Measurements from ENCODE around the gene IGLL5. TPM values are rescaled to one million over a fixed set of nuclear protein-coding genes. Genes with fewer than 3 reads are reported as not detected.

IGLL5 gene
- total RNA-seq, 1 donor from 2014 or later = not detected

DNA sequence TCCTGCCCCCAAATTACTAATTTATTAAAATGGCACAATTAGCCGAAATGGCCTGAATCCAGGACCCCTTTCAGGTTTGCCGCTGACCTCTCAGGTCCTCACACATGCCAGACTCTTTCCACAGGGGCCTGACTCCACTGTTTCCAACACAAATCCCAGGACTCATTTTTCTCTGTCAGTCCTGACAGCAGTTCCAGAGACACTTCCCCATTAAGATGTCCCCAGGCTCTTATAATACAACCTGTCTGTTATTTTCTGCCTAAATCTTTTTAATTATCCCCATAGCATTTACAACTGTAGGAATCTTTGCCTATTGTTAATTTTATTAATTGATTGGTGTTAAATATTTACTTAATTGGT lies 9.4 kb upstream of the IGLL5 start:
- H3K4me1 Mint-ChIP-seq (ENCODE audit: low read depth, unreplicated experiment) = no peaks in the 10 kb centered on the region
- peaks cover 5% of the 10 kb centered on the region for H3K9me3 Mint-ChIP-seq (ENCODE audit: unreplicated experiment)
- Histone ChIP-seq H3K27me3 (ENCODE audit: insufficient read depth, low read length) (peaks cover 2% of the 10 kb centered on the region), H3K4me2 (ENCODE audit: low read length) (no peak overlapping the region), H2AFZ (ENCODE audit: low read depth, low read length) (no peak overlapping the region), H3K79me2 (ENCODE audit: insufficient read depth, low read length) (no peaks in the 10 kb centered on the region), H3K4me1 (ENCODE audit: insufficient read depth, low read length) (no peaks in the 10 kb centered on the region), H3K4me3 (ENCODE audit: insufficient read depth, low read depth, low read length) (no peak overlapping the region), H3K27ac (ENCODE audit: low read depth, low read length) (no peak overlapping the region), H3K9me3 (ENCODE audit: insufficient read depth, low read depth, low read length) (no peaks in the 10 kb centered on the region), H3K36me3 (ENCODE audit: insufficient read depth, low read length) (no peaks in the 10 kb centered on the region), H4K20me1 (ENCODE audit: insufficient read depth, low read length) (no peaks in the 10 kb centered on the region), H3K9ac (ENCODE audit: low read length) (no peak overlapping the region)
- H3K27me3 Mint-ChIP-seq (ENCODE audit: low read depth, unreplicated experiment) = peaks cover 58% of the 10 kb centered on the region
- H3K27ac Mint-ChIP-seq (ENCODE audit: unreplicated experiment) = no peak overlapping the region
- TF ChIP-seq CTCF (IDR thresholded peaks at IDR 0.05; ENCODE audit: insufficient read depth, low read depth, low read length) = no peak
- TF ChIP-seq EZH2 (IDR thresholded peaks at IDR 0.05; ENCODE audit: insufficient read depth, low read length) = no peak
- FAIRE-seq = no peak
- DNase-seq (ENCODE audit: low read depth) = no peak
- no peak overlapping the region for H3K4me3 Mint-ChIP-seq (ENCODE audit: unreplicated experiment)
- no peaks in the 10 kb centered on the region for H3K36me3 Mint-ChIP-seq (ENCODE audit: low read depth, unreplicated experiment)

GRCh38 chr22:22878801-22879674 lies 8.6 kb upstream of the IGLL5 start:
- Histone ChIP-seq H2AFZ (ENCODE audit: low read depth, low read length) (no peak overlapping the region), H3K9ac (ENCODE audit: low read length) (no peak overlapping the region), H3K4me1 (ENCODE audit: insufficient read depth, low read length) (no peaks in the 10 kb centered on the region), H3K36me3 (ENCODE audit: insufficient read depth, low read length) (no peaks in the 10 kb centered on the region), H3K27me3 (ENCODE audit: insufficient read depth, low read length) (peaks cover 2% of the 10 kb centered on the region), H3K9me3 (ENCODE audit: insufficient read depth, low read depth, low read length) (no peaks in the 10 kb centered on the region), H3K79me2 (ENCODE audit: insufficient read depth, low read length) (no peaks in the 10 kb centered on the region), H3K4me3 (ENCODE audit: insufficient read depth, low read depth, low read length) (no peak overlapping the region), H3K4me2 (ENCODE audit: low read length) (no peak overlapping the region), H3K27ac (ENCODE audit: low read depth, low read length) (no peak overlapping the region), H4K20me1 (ENCODE audit: insufficient read depth, low read length) (no peaks in the 10 kb centered on the region)
- Mint-ChIP-seq H3K9me3 (ENCODE audit: unreplicated experiment) (no peaks in the 10 kb centered on the region), H3K4me1 (ENCODE audit: low read depth, unreplicated experiment) (no peaks in the 10 kb centered on the region), H3K4me3 (ENCODE audit: unreplicated experiment) (no peak overlapping the region), H3K27ac (ENCODE audit: unreplicated experiment) (no peak overlapping the region), H3K36me3 (ENCODE audit: low read depth, unreplicated experiment) (no peaks in the 10 kb centered on the region), H3K27me3 (ENCODE audit: low read depth, unreplicated experiment) (peaks cover 60% of the 10 kb centered on the region)
- TF ChIP-seq CTCF (IDR thresholded peaks at IDR 0.05; ENCODE audit: insufficient read depth, low read depth, low read length) (no peak), EZH2 (IDR thresholded peaks at IDR 0.05; ENCODE audit: insufficient read depth, low read length) (no peak)
- DNase-seq (ENCODE audit: low read depth) (no peak), FAIRE-seq (no peak)

DNA sequence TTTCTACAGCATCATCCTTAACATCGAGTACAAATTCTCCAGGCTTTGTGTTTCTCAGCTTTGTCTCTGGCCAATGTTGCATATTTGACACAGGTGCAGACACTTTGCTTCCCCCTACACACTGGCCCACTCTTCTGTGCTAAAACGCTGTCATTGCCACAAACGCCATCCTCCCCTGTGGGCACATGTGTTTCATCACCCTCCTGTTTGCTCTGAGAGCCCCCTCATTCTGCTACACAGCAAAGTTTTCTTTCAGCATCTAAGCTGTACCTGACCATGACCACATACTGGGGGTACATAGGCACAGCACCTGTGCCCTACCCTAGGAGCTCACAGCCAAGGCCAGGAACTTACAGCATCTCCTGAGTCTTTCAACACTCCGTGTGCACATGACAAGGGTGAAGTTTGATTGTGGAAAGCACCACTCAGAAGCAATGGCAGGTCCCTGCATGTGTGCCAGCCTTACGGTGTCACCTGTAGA lies 7.9 kb upstream of the IGLL5 start:
- no peak for DNase-seq (ENCODE audit: low read depth)
- Mint-ChIP-seq H3K27me3 (ENCODE audit: low read depth, unreplicated experiment) (peaks cover 67% of the 10 kb centered on the region), H3K27ac (ENCODE audit: unreplicated experiment) (no peak overlapping the region)

More for the DNA sequence above, 7.9 kb upstream of the IGLL5 start:
- H3K4me3 Mint-ChIP-seq (ENCODE audit: unreplicated experiment) = no peak overlapping the region
- H3K36me3 Mint-ChIP-seq (ENCODE audit: low read depth, unreplicated experiment) = no peaks in the 10 kb centered on the region
- no peak for FAIRE-seq
- no peaks in the 10 kb centered on the region for H3K4me1 ChIP-seq (ENCODE audit: insufficient read depth, low read length)
- peaks cover 2% of the 10 kb centered on the region for H3K27me3 ChIP-seq (ENCODE audit: insufficient read depth, low read length)
- H4K20me1 ChIP-seq (ENCODE audit: insufficient read depth, low read length) = no peaks in the 10 kb centered on the region
- H3K27ac ChIP-seq (ENCODE audit: low read depth, low read length) = no peak overlapping the region
- H3K4me1 Mint-ChIP-seq (ENCODE audit: low read depth, unreplicated experiment) = no peaks in the 10 kb centered on the region
- no peaks in the 10 kb centered on the region for H3K9me3 Mint-ChIP-seq (ENCODE audit: unreplicated experiment)
- no peak overlapping the region for H3K4me2 ChIP-seq (ENCODE audit: low read length)
- no peak overlapping the region for H2AFZ ChIP-seq (ENCODE audit: low read depth, low read length)
- no peak overlapping the region for H3K9ac ChIP-seq (ENCODE audit: low read length)
- H3K79me2 ChIP-seq (ENCODE audit: insufficient read depth, low read length) = no peaks in the 10 kb centered on the region
- H3K36me3 ChIP-seq (ENCODE audit: insufficient read depth, low read length) = no peaks in the 10 kb centered on the region
- H3K9me3 ChIP-seq (ENCODE audit: insufficient read depth, low read depth, low read length) = no peaks in the 10 kb centered on the region
- no peak overlapping the region for H3K4me3 ChIP-seq (ENCODE audit: insufficient read depth, low read depth, low read length)
- TF ChIP-seq EZH2 (IDR thresholded peaks at IDR 0.05; ENCODE audit: insufficient read depth, low read length) = no peak
- no peak for TF ChIP-seq CTCF (IDR thresholded peaks at IDR 0.05; ENCODE audit: insufficient read depth, low read depth, low read length)
